Limb (tissue), 2 donors: Measurements from ENCODE around the gene PDE4D.

Experiments
- DNase-seq, 2 donors: peaks; one replicate each; pipeline ENCODE4 v3.0.0-alpha.2; 2016; ENCODE audit errors: extremely low spot score in 2 of 2

PDE4D gene

GRCh38 chr5:59299006-59299405 is 594.5 kb downstream of the PDE4D start:
- DNase-seq: no peak

- no peak for DNase-seq
Measured at GRCh38 chr5:59296317-59297264, 596.9 kb downstream of the PDE4D start.

GRCh38 chr5:59293700-59294099 is 599.8 kb downstream of the PDE4D start:
- DNase-seq: no peak

GRCh38 chr5:59291941-59292340 is 601.6 kb downstream of the PDE4D start:
- DNase-seq: no peak

GRCh38 chr5:59287884-59288283 is 605.6 kb downstream of the PDE4D start:
- no peak for DNase-seq

- DNase-seq: no peak
Measured at GRCh38 chr5:59287361-59287760, 606.2 kb downstream of the PDE4D start.

GRCh38 chr5:59286510-59286909 is 607.0 kb downstream of the PDE4D start:
- DNase-seq: no peak

- no peak for DNase-seq
Measured at GRCh38 chr5:59285300-59286016, 608.1 kb downstream of the PDE4D start.

GRCh38 chr5:59282726-59283125 is 610.8 kb downstream of the PDE4D start:
- no peak for DNase-seq

GRCh38 chr5:59279979-59280378 is 613.5 kb downstream of the PDE4D start:
- no peak for DNase-seq

- DNase-seq: peak in 1 of 2 donors; percentile 67
Measured at GRCh38 chr5:59276917-59277372, 616.6 kb downstream of the PDE4D start.

- peak in 1 of 2 donors; percentile 39 for DNase-seq
Measured at GRCh38 chr5:59276325-59276675, 617.2 kb downstream of the PDE4D start.

- peak; percentile 43 to 64 for DNase-seq
Measured at GRCh38 chr5:59275510-59276324, 617.8 kb downstream of the PDE4D start.

GRCh38 chr5:59275170-59275509 is 618.4 kb downstream of the PDE4D start:
- no peak for DNase-seq

GRCh38 chr5:59274106-59274636 is 619.4 kb downstream of the PDE4D start:
- no peak for DNase-seq

GRCh38 chr5:59272809-59273427 is 620.6 kb downstream of the PDE4D start:
- DNase-seq: no peak

GRCh38 chr5:59268756-59269415 is 624.6 kb downstream of the PDE4D start:
- DNase-seq: no peak

GRCh38 chr5:59267033-59267432 is 626.5 kb downstream of the PDE4D start:
- no peak for DNase-seq

- no peak for DNase-seq
Measured at GRCh38 chr5:59266410-59266809, 627.1 kb downstream of the PDE4D start.

GRCh38 chr5:59264639-59265245 is 628.8 kb downstream of the PDE4D start:
- DNase-seq: no peak
